B cell (primary cell): ENCODE results near the gene PDE3B.

Source experiments
- CTCF ChIP-seq: fragments of 200-600 bp; IDR thresholded peaks from one replicate; pipeline ENCODE4 v1.8.0; 2022; ENCODE audit warnings: antibody characterized with exemption, mild to moderate bottlenecking
- EZH2 ChIP-seq: IDR thresholded peaks from 2 replicates; pipeline ENCODE4 v1.6.1; 2012; ENCODE audit warnings: borderline replicate concordance, low read depth, mild to moderate bottlenecking, moderate library complexity, low read length; ENCODE audit not compliant: insufficient read depth, poor library complexity, severe bottlenecking

- TF ChIP-seq CTCF (no peak), EZH2 (no peak)
Observed at GRCh38 chr11:14852571-14853177, 209.1 kb downstream of the PDE3B start.
